Epithelial cell of esophagus (primary cell): ENCODE data around the gene STIMATE.

Source experiments
- DNase-seq: peaks from one replicate; pipeline ENCODE4 v3.0.0; 2010; ENCODE audit warnings: low read depth
- H3K4me3 ChIP-seq: 2 replicates; pipeline ENCODE4 v1.5.1; 2011; ENCODE audit warnings: mild to moderate bottlenecking, low read length, control low read depth
- CTCF ChIP-seq: IDR thresholded peaks from 2 replicates; pipeline ENCODE4 v1.5.1; 2011; ENCODE audit warnings: low read depth, mild to moderate bottlenecking, low read length, control low read depth, inconsistent platforms; ENCODE audit not compliant: insufficient read depth; ENCODE audit errors: missing control alignments

The STIMATE gene

GRCh38 chr3:52817221-52817620, 80.1 kb downstream of the STIMATE start:
- DNase-seq, result no peak
- no peak for TF ChIP-seq CTCF
- no peak overlapping the region for H3K4me3 ChIP-seq

- TF ChIP-seq CTCF, result no peak
- no peak overlapping the region for H3K4me3 ChIP-seq
- DNase-seq, result no peak
Observed at GRCh38 chr3:52816654-52817053, 80.7 kb downstream of the STIMATE start.

GRCh38 chr3:52816199-52816598, 81.1 kb downstream of the STIMATE start:
- no peak for DNase-seq
- no peak for TF ChIP-seq CTCF
- H3K4me3 ChIP-seq, result no peak overlapping the region

- TF ChIP-seq CTCF, result no peak
- no peak for DNase-seq
- H3K4me3 ChIP-seq, result no peak overlapping the region
Observed at GRCh38 chr3:52813810-52814209, 83.5 kb downstream of the STIMATE start.

GRCh38 chr3:52811452-52812011, 85.8 kb downstream of the STIMATE start:
- no peak overlapping the region for H3K4me3 ChIP-seq
- no peak for DNase-seq
- TF ChIP-seq CTCF, result no peak

- no peak for TF ChIP-seq CTCF
- no peak for DNase-seq
Observed at GRCh38 chr3:52810923-52811322, 86.4 kb downstream of the STIMATE start.

GRCh38 chr3:52809662-52810377, 87.5 kb downstream of the STIMATE start:
- DNase-seq, result no peak
- no peak for TF ChIP-seq CTCF

More at GRCh38 chr3:52810923-52811322, 86.4 kb downstream of the STIMATE start:
- no peak overlapping the region for H3K4me3 ChIP-seq

More at GRCh38 chr3:52809662-52810377, 87.5 kb downstream of the STIMATE start:
- no peak overlapping the region for H3K4me3 ChIP-seq
